Measurements from ENCODE around the gene MGAT1.

DNA sequence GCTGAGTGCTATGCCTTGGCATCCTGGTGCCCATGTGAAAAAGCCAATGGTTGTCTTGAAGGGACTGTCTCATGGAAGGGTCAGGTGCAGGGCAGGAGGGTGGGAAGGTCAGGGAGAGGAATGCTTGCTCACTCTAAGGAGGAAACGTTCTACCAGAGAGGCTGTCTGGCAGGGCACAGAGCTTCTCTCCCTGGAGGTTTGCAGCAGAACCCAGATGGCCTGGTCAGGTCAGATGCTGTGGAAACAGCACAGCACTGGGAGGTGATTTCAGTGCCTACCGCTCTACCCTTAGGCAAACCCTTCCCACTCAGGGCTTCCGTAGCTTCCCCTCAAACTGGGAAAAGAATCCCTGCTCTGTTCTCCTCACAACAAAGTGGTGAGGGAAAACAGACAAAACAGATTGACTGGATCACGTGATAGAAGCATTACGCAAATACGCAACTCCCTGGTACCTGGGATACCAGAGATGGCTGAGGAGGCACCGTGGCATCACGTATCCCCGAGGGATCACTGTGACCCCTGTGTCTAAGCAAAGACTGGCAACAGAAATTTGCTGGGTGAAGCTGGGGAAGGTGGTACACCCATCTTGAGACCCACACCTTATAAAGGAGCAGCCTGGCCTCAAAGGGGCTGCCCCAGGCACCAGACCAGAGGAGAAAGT is 3.9 kb upstream of the MGAT1 start:
- TF ChIP-seq EZH2 (IDR thresholded peaks at IDR 0.05; ENCODE audit: borderline replicate concordance, low read length), result no peak
- TF ChIP-seq, protein P1, sequence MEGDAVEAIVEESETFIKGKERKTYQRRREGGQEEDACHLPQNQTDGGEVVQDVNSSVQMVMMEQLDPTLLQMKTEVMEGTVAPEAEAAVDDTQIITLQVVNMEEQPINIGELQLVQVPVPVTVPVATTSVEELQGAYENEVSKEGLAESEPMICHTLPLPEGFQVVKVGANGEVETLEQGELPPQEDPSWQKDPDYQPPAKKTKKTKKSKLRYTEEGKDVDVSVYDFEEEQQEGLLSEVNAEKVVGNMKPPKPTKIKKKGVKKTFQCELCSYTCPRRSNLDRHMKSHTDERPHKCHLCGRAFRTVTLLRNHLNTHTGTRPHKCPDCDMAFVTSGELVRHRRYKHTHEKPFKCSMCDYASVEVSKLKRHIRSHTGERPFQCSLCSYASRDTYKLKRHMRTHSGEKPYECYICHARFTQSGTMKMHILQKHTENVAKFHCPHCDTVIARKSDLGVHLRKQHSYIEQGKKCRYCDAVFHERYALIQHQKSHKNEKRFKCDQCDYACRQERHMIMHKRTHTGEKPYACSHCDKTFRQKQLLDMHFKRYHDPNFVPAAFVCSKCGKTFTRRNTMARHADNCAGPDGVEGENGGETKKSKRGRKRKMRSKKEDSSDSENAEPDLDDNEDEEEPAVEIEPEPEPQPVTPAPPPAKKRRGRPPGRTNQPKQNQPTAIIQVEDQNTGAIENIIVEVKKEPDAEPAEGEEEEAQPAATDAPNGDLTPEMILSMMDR (conservative IDR thresholded peaks at IDR 0.05 in 1 of 2, IDR thresholded peaks at IDR 0.05 in 1 of 2; ENCODE audit: extremely low read depth in 1 of 2, insufficient read depth in 1 of 2, low read depth in 1 of 2, low read length in 2 of 2), result no peak

Measured in mammary epithelial cell (primary cell).